Measurements from ENCODE around the gene DENND10.

DNA sequence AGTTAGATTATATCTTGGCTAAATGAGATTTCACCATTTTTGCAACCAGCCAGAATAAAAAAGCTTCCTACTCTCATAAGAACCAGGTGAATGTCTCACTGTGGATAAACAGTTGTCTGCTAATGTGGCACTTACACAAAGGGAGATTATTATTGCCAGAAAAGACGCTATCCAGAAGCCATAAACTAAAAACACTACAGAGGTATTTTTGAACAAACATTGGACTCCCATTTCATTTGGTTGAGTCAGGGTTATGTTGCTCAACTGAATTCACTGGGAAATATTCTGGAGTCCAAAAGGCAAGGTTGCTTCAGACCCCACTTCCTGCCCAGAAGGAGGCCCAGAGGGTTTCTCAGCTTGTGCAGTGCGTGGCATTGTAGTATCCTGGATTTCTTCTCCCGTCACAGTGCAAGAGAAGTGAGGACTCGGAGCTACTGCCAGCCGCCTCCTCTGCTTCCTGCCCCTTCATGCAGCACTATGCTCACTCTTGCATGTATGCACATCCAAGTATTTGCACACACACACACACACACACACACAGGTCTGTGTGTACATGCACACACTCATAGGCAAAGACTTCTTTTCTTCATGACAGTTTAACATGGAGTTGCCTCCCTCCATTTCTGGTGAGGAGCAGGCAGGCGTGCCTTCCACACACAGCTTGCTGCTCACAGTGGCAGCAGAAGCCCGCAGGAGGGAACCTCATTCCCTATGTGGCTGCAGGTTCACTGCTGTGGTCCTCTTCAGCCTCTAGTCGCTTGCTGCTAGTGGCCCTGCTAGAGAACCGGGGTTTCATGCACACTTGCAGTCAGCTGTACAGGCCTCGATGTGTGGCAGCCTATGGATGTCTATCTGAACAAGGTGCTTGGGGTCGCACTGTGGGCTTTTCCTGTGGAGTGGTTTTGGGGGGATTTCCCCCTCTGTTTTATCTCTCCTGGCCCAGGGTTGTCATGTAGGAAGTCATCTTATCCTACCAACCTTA is 10.1 kb downstream of the DENND10 start:
- TF ChIP-seq, protein P1, sequence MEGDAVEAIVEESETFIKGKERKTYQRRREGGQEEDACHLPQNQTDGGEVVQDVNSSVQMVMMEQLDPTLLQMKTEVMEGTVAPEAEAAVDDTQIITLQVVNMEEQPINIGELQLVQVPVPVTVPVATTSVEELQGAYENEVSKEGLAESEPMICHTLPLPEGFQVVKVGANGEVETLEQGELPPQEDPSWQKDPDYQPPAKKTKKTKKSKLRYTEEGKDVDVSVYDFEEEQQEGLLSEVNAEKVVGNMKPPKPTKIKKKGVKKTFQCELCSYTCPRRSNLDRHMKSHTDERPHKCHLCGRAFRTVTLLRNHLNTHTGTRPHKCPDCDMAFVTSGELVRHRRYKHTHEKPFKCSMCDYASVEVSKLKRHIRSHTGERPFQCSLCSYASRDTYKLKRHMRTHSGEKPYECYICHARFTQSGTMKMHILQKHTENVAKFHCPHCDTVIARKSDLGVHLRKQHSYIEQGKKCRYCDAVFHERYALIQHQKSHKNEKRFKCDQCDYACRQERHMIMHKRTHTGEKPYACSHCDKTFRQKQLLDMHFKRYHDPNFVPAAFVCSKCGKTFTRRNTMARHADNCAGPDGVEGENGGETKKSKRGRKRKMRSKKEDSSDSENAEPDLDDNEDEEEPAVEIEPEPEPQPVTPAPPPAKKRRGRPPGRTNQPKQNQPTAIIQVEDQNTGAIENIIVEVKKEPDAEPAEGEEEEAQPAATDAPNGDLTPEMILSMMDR (conservative IDR thresholded peaks at IDR 0.05): no peak
- TF ChIP-seq ZFX (IDR thresholded peaks at IDR 0.05): no peak

Measured in C4-2B (cell line).